Fibroblast of skin of right quadriceps (primary cell): Measurements from ENCODE around the gene GRM1.

Experiments used
- DNase-seq: peaks from one replicate; pipeline ENCODE4 v3.0.0-alpha.2; 2013

The GRM1 gene

DNA sequence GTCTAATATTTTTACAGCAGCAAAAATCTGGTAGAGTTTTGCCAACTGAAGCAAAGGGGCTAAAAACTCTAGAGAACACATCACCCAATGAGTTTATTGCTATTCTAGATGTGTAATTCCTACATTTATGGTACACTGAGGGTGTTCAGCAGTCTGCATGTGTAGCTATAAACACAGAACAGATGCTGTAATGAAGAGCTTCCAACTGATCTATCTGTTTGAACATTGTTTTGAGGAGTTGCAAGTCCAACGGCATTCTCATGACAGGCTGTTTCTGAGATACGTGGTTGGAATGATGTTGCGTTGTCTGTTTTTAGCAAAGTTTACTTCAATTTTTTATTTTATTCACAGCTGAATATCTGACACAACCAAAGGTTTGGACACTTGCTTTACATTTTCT, 373.6 kb downstream of the GRM1 start:
- DNase-seq: no peak

DNA sequence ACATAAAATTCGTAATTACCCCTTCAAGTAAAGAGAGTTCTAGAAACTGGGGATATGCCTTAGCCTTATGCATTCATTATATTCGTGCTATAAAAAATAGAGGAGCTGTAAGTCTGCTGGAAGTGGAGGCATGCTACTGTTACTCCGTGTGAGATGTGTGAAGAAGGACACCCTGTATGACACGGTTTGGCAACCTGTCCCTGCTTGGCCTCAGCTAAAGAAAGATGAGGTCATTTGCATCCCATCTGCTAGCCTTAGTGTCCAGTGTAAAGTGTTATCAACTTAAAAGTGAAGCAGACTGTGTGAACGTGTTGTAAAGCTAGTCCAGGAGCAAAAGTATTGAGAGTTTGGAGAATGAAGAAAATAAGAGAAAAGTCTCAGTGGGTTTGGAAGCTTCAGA, 379.7 kb downstream of the GRM1 start:
- no peak for DNase-seq

DNA sequence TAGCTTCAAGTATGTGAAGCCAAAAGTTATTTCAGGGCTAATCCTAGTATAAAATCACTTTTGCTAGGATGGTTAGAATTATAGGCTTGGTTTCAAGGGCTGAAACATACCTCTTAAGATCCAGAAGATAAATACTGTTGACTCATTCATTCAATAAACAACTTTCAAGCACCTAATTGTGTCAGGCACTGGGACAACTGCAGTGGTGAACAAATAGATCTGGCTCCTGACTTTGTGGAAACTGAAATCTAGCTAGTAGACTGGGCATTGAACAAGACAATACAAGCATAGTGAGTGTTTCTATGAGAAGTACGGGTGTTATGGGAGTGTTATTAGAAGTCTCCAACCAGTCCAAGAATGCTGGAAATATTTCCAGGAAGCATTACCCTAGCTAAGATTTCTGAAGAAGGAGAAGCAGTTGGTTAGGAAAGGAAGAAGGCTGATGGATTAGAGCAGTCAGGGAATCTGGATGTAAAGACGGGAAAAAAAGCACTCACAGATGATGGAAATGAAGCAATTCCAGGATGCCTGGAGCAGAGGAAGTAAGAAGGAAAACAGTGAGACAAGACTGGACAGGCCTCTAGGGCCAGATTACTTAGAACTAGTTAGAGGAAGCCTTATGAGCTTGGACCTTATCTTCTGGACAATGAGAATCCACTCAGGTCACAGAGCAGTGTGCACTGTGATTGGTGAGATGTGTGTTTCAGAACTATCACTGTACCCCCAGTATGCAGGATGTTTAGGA, 382.2 kb downstream of the GRM1 start:
- DNase-seq: no peak

DNA sequence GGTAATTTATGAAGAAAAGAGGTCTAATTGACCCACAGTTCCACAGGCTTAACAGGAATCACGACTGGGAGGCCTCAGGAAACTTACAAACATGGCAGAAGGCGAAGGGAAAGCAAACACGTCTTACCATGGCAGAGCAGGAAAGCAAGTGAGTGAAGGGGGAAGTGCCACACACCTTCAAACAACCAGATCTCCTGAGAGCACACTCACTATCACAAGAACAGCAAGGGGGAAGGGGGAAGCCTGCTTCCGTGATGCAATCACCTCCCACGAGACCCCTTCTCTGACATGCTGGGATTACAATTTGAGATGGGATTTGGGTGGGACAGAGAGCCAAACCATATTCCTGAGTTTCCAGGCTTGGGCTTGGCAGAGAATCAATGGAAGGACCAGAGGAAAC, 390.7 kb downstream of the GRM1 start:
- DNase-seq: no peak

DNA sequence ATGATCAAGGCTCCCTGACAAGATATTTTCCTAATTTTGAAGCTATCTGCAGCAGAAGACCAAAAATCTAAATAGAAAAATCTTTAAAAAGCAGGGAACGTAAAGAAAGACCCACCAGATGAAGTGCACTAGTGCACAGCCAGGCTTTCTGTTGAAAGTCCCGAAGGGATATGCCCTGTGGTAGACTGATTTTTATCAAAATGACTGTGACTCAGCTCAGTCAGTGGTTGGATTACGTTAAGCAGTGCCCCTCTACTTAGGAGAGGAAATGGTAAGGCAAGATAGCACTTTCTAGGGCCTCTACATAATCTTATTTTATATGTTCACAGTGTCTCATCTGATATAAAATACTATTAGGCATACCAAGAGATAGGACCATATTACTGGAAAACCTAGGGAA, 391.4 kb downstream of the GRM1 start:
- no peak for DNase-seq

DNA sequence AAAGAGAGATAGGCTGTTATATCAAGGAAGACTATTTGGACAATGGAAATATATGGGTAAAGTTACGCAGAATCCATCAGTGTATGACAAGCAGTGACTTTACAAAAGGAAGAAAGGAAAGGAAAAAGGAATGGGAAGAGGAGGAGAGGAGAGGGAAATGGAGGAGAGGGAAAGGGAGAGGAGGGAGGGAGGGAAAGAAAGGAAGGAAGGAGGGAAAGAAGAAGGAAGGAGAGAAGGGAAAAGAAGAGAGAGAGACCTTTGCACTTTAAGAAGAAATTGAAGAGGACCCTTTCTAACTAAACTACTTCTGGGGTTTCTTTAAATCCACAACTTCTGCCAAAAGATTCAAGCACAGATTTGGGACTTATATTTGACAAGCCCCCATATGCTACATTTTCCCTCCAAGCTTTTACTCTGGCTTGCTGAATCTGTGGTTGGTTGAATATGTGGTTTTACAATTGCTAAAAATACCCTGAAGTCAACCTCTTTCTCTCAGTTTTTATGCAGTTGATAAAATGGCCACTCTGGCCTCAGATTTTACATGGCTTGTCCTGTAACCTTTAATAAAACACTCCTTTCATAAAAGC, 394.0 kb downstream of the GRM1 start:
- DNase-seq: no peak

DNA sequence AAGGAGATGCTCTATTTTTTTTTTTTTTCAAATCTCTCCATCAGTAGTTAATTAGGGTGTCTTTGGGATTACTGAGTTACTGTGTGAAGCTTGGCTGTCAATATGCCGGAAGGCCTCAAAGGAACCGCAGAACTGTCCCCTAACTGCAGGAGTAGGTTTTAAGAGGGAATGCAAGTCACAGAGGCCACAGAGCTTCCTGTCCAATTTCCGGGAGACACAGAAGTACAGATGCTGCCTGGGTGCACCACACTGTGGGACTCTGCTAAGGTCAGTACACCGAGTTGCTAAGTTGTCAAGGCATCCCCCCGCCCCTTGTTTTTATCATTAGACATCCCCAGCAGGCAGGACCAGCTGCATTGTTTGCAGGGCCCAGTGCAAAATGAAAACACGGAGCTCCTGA, 394.6 kb downstream of the GRM1 start:
- no peak for DNase-seq

DNA sequence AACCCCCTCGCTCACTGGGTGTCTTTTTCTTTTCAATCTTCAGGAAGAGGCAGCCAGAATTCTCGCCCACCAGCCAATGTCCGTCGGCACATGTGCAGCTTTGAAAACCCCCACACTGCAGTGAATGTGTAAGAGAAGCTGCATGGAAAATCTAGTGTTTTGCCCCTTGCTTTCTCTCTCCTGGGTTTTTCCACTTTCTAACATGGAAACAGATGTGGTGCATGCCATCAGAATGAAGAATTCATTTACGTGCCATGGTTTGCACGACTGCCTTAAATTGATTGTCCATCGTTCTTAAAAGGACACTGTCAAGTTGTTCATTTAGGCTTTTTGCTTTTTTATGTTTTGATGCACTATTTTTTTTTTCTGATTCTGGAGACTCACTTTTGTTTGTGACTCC, 397.7 kb downstream of the GRM1 start:
- no peak for DNase-seq

DNA sequence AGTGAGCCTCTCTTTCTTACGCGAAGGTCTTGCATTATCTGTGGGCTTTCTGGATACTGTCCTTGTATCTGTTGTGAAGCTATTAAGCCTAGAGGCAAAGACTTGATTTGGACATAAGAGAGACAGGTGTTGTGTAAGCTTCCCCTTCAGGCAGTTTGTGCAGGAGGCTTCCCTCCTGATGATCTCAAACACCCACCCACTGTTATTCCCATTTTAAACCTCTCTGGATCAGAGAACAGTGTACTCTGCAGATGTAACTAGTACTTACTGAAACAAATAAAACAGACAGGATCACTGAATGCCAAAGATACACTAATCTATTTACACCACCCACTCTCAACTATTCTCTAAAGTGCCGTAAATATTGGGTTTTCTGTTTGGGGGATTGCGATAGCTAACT, 401.0 kb downstream of the GRM1 start:
- DNase-seq: no peak

DNA sequence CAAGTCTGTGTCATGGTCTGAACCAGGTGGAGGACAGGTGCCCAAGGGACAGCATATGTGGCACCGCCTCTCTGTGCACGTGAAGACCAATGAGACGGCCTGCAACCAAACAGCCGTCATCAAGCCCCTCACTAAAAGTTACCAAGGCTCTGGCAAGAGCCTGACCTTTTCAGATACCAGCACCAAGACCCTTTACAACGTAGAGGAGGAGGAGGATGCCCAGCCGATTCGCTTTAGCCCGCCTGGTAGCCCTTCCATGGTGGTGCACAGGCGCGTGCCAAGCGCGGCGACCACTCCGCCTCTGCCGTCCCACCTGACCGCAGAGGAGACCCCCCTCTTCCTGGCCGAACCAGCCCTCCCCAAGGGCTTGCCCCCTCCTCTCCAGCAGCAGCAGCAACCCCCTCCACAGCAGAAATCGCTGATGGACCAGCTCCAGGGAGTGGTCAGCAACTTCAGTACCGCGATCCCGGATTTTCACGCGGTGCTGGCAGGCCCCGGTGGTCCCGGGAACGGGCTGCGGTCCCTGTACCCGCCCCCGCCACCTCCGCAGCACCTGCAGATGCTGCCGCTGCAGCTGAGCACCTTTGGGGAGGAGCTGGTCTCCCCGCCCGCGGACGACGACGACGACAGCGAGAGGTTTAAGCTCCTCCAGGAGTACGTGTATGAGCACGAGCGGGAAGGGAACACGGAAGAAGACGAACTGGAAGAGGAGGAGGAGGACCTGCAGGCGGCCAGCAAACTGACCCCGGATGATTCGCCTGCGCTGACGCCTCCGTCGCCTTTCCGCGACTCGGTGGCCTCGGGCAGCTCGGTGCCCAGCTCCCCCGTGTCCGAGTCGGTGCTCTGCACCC, 405.2 kb downstream of the GRM1 start:
- DNase-seq: peak; percentile 8

DNA sequence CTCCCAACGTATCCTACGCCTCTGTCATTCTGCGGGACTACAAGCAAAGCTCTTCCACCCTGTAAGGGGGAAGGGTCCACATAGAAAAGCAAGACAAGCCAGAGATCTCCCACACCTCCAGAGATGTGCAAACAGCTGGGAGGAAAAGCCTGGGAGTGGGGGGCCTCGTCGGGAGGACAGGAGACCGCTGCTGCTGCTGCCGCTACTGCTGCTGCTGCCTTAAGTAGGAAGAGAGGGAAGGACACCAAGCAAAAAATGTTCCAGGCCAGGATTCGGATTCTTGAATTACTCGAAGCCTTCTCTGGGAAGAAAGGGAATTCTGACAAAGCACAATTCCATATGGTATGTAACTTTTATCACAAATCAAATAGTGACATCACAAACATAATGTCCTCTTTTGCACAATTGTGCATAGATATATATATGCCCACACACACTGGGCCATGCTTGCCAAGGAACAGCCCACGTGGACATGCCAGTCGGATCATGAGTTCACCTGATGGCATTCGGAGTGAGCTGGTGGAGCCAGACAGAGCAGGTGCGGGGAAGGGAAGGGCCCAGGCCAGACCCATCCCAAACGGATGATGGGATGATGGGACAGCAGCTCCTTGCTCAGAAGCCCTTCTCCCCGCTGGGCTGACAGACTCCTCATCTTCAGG, 406.0 kb downstream of the GRM1 start:
- DNase-seq: no peak

DNA sequence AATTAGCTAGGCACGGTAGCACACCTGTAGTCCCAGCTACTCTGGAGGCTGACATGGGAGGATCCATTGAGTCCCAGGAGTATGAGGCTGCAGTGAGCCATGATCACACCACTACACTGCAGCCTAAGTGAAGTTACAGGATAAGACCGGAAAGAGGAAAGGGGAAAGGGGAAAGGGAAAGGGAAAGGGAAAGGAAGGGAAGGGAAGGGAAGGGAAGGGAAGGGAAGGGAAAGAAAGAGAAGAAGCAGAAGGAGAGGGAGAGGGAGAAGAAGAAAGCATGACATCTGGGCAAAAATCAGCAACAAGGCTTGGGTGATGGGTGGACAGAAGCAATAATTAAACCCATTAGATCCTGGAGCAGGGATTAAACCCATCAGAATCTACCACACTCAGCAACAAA, 413.0 kb downstream of the GRM1 start:
- DNase-seq: no peak

DNA sequence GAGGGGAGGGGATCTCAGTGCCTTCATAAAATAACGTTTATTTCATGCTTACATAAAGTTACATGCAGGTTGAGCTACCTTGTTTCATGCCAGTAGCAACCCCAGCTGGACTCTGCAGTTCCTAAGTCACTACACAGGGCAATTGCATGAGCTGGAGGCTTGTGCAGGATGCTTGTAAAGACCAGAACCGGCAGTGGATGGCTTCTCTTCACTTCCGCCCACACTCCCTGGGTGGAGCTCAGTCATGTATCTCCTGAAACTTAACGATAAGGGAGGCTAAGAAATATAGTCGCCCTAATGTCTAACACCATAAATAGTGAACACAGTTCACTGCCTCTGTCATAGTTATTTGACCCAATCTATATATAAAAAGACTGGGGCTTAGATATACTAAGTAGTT, 415.3 kb downstream of the GRM1 start:
- no peak for DNase-seq

DNA sequence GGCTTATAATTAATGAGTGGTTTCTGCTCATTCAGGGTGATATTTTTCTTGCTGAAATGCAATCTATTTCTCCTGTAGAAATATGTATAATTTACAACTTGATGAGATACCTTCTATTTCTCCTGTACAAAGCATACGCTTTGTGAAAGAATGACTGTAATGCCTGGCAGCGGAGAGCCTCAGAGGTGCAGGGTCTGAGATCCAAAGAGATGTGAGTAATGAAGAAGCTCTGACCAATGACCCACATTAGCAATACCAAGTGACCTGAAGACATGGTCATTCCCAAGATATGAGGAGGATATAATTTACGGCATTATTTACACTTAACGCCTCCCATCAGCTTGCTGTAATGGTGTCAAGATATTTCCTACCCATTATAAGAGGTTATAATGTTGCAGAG, 416.4 kb downstream of the GRM1 start:
- no peak for DNase-seq

DNA sequence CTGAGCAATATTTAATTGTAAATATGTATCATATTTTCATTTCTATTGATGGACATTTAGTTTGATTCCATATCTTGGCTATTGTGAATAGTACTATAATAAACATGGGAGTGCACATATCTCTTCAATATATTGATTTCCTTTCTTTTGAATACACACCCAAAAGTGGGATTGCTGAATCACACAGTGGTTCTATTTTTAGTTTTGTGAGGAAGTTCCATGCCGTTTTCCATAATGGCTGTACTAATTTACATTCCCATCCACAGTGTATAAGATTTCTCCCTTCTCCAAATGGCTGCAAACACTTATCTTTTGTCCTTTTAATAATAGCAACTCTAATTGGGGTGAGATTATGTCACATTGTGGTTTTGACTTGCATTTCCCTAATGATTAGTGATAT, 428.0 kb downstream of the GRM1 start:
- no peak for DNase-seq

DNA sequence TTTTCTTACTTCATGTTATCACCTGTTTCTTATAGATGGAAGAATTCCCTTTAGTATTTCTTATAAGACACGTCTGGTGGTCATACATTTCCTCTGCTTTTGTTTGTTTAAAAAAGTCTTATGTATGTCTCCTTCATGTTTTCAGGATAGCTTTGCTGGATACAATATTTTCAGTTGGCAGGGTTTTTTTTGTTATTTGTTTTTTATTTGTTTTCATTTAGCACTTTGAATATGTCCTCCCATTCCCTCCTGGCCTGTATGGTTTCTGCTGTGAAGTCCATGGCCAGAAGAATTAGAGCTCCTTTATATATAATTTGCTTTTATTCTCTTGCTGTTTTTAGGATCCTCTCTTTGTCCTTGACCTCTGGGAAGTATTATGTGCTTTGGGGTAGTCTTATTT, 432.1 kb downstream of the GRM1 start:
- DNase-seq: no peak

DNA sequence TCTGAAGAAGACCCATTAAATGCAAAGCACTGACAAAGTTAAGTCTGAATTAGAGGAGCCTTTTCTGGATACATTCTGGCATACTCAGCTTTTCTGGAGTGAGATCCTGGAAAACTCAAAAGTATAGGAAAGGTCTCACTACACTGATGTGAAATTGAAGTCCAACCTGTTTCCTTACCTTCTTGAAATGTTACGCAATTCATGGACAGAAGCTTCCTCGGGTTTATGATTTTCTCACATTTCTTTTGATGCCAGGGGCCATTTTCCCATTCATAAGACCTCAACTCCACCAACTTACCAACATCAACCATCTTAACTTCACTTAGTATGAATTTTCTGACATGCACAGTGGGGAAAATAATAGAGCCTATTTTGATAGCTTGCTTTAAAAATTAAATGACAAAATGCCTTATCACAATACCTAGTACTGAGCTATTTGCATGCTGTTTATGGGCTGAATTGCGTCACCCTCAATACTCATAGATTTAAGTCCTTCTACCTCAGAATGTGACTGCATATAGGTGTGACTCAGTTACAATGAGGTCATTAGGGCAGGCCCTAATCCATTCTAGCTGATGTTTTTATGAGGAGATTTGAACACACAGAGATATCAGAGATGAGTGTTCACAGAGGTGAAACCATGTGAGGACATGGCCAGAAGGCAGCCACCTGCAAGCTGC, 441.4 kb downstream of the GRM1 start:
- no peak for DNase-seq

DNA sequence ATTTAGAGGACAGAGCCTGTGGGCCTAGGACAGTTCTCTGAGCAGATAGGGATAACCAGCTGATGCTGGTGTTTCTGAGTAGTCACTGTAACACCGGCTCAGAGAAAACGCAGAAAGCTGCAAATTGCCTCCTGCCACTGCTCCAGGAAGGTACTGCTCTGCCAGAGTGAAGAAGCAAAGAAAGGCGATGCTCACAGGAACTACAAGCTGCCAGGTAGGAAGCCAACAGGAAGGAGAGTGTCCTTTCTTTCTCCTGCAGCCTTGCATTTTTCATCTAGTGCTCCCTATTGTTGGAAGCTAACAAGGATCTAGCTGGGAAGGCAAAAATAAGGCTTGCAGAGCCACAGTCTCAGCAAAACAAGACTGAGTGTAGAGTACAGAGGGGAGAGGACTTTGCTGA, 444.1 kb downstream of the GRM1 start:
- no peak for DNase-seq

DNA sequence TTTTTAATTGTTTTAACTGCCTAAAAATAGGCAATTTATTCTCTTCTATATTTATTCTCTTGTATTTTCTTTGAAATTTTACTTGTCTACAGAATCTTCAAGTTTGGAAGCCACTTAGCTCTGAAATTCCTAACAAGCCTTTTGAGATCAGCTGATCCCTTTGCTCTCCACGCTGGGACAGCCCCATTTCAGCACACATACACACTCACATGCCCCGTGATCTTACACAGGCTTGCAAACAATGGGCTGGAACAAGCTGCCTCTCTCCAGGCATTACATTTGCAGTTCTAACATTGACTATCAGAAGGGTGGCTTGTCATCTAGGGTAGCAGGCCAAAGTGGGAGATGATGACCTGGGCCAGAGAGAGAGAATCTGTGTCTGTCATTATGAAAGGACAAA, 452.7 kb downstream of the GRM1 start:
- DNase-seq: no peak

DNA sequence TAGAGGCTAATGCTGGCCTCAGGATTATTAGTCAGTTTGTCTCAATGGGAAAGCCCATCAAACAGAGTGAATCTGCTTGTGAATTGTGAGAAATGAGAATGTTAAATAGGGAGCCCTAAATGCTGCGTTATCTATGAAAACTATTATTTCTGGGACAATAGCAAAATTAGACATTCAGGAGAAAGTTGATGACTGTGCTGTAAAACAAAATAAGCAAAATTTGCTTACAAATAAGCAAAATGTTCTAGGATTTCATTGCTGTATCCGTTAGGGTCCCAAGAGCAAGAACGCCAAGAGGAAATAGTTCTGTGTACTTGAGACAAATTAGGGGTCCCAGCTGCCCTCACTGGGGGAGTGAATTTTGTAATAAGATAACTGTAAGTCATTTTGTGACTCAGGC, 455.5 kb downstream of the GRM1 start:
- DNase-seq: no peak
